Measurements from ENCODE around the gene EIPR1.

DNA sequence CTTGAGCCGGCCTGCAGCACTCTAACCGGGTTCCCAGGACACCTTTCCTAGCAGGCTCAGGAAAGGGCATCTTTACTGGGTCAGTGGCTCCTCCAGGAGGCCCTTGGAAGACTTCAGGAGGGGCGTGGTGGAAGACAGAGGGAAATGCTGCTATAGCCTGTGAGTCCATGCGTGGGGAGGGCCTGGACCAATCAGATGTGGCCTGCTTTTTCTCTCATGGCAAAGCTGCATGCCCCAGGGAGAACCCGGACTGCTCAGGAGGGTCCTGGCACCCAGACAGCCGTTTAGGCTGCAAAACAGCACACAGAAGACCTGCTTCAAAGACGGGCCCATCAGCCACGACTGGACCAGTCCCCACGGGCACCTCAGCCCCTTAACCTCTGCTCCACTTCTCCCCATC lies 84.4 kb downstream of the EIPR1 start:
- TF ChIP-seq, protein P1, sequence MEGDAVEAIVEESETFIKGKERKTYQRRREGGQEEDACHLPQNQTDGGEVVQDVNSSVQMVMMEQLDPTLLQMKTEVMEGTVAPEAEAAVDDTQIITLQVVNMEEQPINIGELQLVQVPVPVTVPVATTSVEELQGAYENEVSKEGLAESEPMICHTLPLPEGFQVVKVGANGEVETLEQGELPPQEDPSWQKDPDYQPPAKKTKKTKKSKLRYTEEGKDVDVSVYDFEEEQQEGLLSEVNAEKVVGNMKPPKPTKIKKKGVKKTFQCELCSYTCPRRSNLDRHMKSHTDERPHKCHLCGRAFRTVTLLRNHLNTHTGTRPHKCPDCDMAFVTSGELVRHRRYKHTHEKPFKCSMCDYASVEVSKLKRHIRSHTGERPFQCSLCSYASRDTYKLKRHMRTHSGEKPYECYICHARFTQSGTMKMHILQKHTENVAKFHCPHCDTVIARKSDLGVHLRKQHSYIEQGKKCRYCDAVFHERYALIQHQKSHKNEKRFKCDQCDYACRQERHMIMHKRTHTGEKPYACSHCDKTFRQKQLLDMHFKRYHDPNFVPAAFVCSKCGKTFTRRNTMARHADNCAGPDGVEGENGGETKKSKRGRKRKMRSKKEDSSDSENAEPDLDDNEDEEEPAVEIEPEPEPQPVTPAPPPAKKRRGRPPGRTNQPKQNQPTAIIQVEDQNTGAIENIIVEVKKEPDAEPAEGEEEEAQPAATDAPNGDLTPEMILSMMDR (IDR thresholded peaks at IDR 0.05) = no peak
- TF ChIP-seq, protein P2, sequence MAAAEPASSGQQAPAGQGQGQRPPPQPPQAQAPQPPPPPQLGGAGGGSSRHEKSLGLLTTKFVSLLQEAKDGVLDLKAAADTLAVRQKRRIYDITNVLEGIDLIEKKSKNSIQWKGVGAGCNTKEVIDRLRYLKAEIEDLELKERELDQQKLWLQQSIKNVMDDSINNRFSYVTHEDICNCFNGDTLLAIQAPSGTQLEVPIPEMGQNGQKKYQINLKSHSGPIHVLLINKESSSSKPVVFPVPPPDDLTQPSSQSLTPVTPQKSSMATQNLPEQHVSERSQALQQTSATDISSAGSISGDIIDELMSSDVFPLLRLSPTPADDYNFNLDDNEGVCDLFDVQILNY (CRISPR knock-in tag; IDR thresholded peaks at IDR 0.05) = no peak
- no peak for TF ChIP-seq NFYB (CRISPR knock-in tag; conservative IDR thresholded peaks at IDR 0.05; ENCODE audit: low read depth)
- TF ChIP-seq HMGA2 (CRISPR knock-in tag; IDR thresholded peaks at IDR 0.05) = no peak
- TF ChIP-seq, protein P3, sequence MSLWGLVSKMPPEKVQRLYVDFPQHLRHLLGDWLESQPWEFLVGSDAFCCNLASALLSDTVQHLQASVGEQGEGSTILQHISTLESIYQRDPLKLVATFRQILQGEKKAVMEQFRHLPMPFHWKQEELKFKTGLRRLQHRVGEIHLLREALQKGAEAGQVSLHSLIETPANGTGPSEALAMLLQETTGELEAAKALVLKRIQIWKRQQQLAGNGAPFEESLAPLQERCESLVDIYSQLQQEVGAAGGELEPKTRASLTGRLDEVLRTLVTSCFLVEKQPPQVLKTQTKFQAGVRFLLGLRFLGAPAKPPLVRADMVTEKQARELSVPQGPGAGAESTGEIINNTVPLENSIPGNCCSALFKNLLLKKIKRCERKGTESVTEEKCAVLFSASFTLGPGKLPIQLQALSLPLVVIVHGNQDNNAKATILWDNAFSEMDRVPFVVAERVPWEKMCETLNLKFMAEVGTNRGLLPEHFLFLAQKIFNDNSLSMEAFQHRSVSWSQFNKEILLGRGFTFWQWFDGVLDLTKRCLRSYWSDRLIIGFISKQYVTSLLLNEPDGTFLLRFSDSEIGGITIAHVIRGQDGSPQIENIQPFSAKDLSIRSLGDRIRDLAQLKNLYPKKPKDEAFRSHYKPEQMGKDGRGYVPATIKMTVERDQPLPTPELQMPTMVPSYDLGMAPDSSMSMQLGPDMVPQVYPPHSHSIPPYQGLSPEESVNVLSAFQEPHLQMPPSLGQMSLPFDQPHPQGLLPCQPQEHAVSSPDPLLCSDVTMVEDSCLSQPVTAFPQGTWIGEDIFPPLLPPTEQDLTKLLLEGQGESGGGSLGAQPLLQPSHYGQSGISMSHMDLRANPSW (CRISPR knock-in tag; conservative IDR thresholded peaks at IDR 0.05; ENCODE audit: low read depth) = no peak
- no peak for TF ChIP-seq ZBTB21 (CRISPR knock-in tag; IDR thresholded peaks at IDR 0.05; ENCODE audit: borderline replicate concordance)
- TF ChIP-seq, protein P4, sequence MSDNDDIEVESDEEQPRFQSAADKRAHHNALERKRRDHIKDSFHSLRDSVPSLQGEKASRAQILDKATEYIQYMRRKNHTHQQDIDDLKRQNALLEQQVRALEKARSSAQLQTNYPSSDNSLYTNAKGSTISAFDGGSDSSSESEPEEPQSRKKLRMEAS (CRISPR knock-in tag; IDR thresholded peaks at IDR 0.05) = no peak
